ENCODE data around the gene TXNRD2.

Gene TXNRD2

DNA sequence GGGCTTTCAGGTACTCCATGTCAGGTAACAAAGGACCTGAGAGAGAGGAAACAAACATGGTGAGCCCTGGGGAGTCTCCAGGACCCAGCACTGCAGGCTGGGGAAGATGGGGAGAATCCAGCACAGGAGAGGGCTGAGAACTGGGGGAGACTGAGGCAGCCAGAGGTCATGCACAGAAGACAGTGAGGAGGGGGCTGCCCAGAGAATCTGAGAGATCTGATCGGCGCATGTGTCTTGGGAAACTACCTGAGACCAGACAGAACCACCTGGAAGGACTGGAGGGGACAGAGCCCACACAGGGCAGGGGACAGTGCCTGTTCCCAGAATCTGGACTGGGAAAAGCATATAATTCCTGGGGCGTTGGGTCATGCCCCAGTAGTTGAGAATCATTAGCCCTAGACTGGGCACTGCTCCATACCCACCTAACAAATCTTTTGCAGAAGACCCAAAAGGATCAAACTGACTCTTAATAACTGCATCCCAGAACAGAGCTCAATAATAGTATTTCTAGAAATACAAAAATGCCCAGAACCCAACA lies 20.0 kb downstream of the TXNRD2 start:
- TF ChIP-seq, protein P1, sequence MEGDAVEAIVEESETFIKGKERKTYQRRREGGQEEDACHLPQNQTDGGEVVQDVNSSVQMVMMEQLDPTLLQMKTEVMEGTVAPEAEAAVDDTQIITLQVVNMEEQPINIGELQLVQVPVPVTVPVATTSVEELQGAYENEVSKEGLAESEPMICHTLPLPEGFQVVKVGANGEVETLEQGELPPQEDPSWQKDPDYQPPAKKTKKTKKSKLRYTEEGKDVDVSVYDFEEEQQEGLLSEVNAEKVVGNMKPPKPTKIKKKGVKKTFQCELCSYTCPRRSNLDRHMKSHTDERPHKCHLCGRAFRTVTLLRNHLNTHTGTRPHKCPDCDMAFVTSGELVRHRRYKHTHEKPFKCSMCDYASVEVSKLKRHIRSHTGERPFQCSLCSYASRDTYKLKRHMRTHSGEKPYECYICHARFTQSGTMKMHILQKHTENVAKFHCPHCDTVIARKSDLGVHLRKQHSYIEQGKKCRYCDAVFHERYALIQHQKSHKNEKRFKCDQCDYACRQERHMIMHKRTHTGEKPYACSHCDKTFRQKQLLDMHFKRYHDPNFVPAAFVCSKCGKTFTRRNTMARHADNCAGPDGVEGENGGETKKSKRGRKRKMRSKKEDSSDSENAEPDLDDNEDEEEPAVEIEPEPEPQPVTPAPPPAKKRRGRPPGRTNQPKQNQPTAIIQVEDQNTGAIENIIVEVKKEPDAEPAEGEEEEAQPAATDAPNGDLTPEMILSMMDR (IDR thresholded peaks at IDR 0.05; ENCODE audit: low read depth, low read length, missing control alignments) = no peak
- H3K4me3 ChIP-seq (ENCODE audit: low read depth, low read length) = no peak overlapping the region
- no peak for DNase-seq (ENCODE audit: low read depth)

DNA sequence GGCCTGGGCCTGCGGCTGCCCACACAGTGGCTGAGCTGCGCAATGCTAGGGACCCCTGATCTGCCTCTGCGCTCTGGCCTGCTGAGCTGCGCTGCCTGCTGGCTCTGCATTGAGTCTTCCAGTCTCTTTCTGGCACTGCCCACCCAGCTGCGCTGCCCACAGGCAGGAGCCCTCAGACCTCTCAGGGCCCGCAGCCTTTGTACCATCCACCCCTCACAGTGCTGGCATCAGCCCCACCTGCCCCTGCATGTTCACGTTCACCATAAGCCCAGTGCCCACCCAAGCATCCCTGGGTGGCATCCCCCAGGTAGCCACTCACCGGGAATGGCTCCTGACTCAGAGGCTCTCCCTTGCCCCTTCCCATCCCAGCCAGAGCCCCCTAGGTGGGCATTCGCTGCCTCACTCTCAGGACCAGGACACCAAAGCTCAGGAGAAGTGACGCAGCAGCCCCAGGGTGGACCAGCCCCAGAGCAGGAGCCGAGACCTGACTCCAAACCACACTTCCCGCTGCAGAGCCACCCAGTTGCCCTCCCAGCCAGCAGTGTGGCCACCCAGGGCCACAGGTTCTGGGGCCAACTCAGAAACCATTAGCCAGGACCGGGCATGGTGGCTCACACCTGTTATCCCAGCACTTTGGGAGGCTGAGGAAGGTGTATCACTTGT lies 21.8 kb downstream of the TXNRD2 start:
- TF ChIP-seq, protein P1 (IDR thresholded peaks at IDR 0.05; ENCODE audit: low read depth, low read length, missing control alignments) = no peak
- no peak overlapping the region for H3K4me3 ChIP-seq (ENCODE audit: low read depth, low read length)

DNA sequence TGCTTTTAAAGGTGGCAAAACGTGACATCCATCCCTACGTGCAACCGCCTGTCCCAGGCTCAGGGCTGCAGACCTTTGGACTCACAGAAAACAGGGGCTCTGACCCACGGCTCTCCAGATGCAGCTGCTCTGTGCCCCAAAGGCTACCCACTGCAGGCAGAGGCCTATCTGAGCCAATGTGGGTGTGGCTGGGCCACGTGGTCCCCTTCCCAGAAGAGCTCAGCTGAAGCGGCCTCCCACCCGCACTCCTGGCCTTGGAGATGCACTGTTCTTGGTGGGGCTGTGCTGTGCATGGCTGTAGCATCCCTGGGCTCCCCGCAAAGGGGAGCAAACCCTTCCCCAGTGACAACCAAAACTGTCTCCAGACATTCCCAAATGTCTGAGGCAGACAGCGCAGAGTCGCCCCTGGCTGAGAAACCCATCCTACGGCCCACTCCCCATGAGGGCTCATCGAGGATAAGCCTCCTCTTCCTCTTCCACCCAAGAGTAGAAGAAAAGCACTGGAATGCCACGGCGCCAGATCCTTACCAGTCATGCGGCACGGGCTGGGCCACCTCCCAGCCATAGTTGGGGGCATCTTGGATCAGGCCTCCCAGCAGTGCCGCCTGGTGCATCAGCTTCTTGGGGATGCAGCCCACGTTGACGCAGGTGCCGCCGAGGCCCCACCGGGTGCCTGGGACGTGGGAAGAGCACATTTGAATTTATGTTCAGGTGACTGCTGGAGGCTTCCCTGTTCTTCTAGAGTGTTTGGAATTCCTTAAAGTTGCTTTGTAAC lies 23.1 kb downstream of the TXNRD2 start:
- no peak overlapping the region for H3K4me3 ChIP-seq (ENCODE audit: low read depth, low read length)
- TF ChIP-seq, protein P1 (IDR thresholded peaks at IDR 0.05; ENCODE audit: low read depth, low read length, missing control alignments) = no peak
- no peak for DNase-seq (ENCODE audit: low read depth)

More for the DNA sequence above, 21.8 kb downstream of the TXNRD2 start:
- no peak for DNase-seq (ENCODE audit: low read depth)

DNA sequence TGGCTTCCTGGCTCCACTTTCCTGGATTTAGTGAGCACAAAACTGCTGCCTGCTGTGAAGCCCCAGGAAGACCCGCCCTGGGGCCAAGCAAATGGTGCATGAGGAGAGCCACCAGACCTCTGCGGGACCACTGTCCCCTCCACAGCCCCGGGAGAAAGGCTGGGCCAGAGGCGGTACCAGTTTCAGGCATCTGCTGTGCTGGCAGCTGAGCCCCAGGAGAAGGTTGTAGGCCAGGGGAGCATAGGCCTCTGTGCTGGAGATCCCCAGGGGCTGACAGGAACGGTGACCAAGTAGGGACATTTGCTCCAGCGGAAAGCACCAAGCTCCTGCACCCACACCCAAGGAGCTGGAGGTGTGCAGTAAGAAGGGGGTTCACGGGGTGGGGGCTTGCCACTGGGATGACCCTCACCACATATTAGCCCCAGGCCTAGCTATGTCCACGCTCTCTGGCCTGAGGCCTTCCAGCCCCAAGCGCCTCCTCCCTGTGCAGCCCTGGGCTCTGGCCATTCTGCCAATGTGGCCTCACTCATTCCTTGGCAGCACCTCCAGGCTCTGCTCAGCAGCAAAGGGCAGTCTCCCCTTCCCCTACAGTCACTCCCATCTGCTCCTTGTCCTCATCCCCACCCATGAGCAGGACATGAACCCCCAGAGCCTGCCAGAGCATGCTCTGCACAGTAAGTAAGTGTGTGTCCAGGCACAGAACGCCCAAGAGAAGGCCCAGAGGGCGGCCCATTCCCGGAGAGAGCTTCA lies 24.1 kb downstream of the TXNRD2 start:
- TF ChIP-seq, protein P1 (IDR thresholded peaks at IDR 0.05; ENCODE audit: low read depth, low read length, missing control alignments) = no peak
- no peak for DNase-seq (ENCODE audit: low read depth)
- H3K4me3 ChIP-seq (ENCODE audit: low read depth, low read length) = no peak overlapping the region

DNA sequence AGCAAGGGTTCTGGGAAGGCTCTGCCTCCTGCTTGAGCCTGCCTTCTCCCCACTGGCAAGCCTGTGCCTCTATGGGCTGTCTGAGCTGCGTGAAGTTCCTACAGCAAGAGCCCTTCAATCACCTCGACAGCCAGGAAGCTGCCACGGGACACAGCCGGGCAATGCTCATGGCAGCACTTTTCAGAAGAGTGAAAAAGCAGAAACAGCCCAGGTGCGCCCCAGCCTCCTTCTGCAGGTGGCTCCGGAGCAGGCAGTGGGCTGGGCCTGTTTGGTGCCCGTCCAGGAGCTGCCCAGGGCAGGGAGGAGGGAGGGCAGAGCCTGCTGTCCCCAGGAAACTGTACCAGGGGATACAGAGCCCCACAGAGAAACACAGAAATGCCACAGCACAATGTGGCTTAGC lies 24.7 kb downstream of the TXNRD2 start:
- no peak overlapping the region for H3K4me3 ChIP-seq (ENCODE audit: low read depth, low read length)
- TF ChIP-seq, protein P1 (IDR thresholded peaks at IDR 0.05; ENCODE audit: low read depth, low read length, missing control alignments) = no peak
- DNase-seq (ENCODE audit: low read depth) = no peak

DNA sequence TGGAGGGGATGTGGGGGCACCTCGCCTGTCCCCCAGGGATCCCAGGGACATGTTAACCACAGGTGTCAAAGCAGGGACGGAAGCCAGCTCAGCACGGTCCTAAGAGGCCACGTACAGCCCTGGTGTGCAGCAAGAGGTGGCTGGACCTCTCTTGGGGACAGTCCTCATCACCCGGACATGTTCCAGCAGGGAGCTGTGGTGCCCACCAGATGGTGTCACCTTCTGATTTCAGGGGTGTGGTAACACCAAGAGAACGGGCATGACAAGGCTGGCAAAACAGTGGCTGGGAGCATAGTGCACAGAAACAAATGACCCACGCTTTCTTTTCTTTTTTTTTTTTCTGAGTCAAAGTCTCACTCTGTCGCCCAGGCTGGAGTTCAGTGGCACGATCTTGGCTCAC lies 25.6 kb downstream of the TXNRD2 start:
- TF ChIP-seq, protein P1 (IDR thresholded peaks at IDR 0.05; ENCODE audit: low read depth, low read length, missing control alignments) = no peak
- no peak for DNase-seq (ENCODE audit: low read depth)
- H3K4me3 ChIP-seq (ENCODE audit: low read depth, low read length) = no peak overlapping the region
